Immature natural killer cell (primary cell): ENCODE data around the gene FANCC. TPM values are rescaled to one million over a fixed set of nuclear protein-coding genes. Genes with fewer than 3 reads are reported as not detected.
"Not testable (repeated sequence)": the region's sequence is repeated elsewhere in the genome, so short reads cannot be mapped to it uniquely, and the experiment has no call there.

Source experiments
- DNase-seq, 3 donors: peaks; one replicate each; pipeline ENCODE4 v3.0.0; 2022; ENCODE audit warnings: mixed read lengths in 1 of 3
- H3K27ac Mint-ChIP-seq, 6 donors: one replicate each; pipeline ENCODE4 v1.8.0; 2020; ENCODE audit warnings: mixed read lengths in 6 of 6, mild to moderate bottlenecking in 5 of 6, inconsistent platforms in 4 of 6, moderate library complexity in 3 of 6
- H3K27me3 Mint-ChIP-seq, 3 donors: one replicate each; pipeline ENCODE4 v1.8.0; 2020 to 2021; ENCODE audit warnings: low read depth in 3 of 3, mild to moderate bottlenecking in 3 of 3, mixed read lengths in 3 of 3, moderate library complexity in 3 of 3, inconsistent platforms in 1 of 3
- H3K36me3 Mint-ChIP-seq, 3 donors: one replicate each; pipeline ENCODE4 v1.8.0; 2020; ENCODE audit warnings: mixed read lengths in 3 of 3, inconsistent platforms in 2 of 3, mild to moderate bottlenecking in 2 of 3
- H3K4me1 Mint-ChIP-seq, 2 donors: one replicate each; pipeline ENCODE4 v1.8.0; 2020; ENCODE audit warnings: inconsistent platforms in 2 of 2, mild to moderate bottlenecking in 2 of 2, mixed read lengths in 2 of 2, moderate library complexity in 1 of 2
- H3K4me3 Mint-ChIP-seq, 5 donors: one replicate each; pipeline ENCODE4 v1.8.0; 2020; ENCODE audit warnings: mild to moderate bottlenecking in 5 of 5, mixed read lengths in 5 of 5, inconsistent platforms in 3 of 5, moderate library complexity in 3 of 5
- H3K9me3 Mint-ChIP-seq, 6 donors: one replicate each; pipeline ENCODE4 v1.8.0; 2020; ENCODE audit warnings: mild to moderate bottlenecking in 6 of 6, mixed read lengths in 6 of 6, inconsistent platforms in 4 of 6, moderate library complexity in 3 of 6
- polyA plus RNA-seq, 3 donors: library from polyadenylated mRNA; unstranded; fragments of 300-500 nt; fragmentation: Illumina TruSeq; gene quantifications; one replicate each; pipeline ENCODE4 v1.2.3, GENCODE V29; 2021

The FANCC gene
- polyA plus RNA-seq, 3 donors from 2014 or later = 2.4 to 3.4 (median 3.3) TPM

DNA sequence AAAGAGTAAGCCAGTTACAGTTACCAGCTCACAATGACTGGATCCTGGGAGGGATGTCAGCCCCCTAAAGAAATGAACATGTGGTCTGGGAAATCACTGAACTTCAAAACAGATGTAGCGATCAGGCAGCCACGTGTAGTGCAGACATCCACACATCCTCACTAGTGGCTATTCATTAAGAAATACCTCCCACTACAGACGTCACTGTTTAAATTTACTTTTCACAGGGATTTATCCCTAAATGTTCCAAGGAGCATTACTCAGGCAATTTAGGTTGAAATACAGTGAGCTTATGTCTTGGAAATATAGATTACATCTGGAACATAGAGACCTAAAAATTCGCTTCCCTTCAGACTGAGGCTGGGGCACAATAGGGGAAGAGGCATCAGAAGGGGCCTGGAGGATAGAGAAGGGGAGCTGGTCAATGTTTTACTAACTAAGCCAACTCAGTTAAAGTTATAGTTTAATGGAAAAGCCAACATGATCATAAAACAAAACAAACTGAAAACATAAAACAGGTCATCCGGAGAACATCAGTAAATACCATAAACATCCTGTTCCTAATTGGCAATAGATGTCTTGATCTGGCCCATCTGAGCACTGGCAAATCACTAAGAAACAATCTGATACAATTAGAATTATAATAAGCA, 92.3 kb downstream of the FANCC start:
- Mint-ChIP-seq H3K36me3 (peaks cover 5 to 8% (median 5%) of the 10 kb centered on the region in 3 donors), H3K9me3 (no peaks in the 10 kb centered on the region), H3K27me3 (peaks cover 0 to 3% (median 2%) of the 10 kb centered on the region in 3 donors), H3K4me3 (no peak overlapping the region), H3K27ac (no peak overlapping the region), H3K4me1 (peaks cover 0 to 15% of the 10 kb centered on the region in 2 donors)
- DNase-seq = no peak

- DNase-seq = no peak
- H3K4me1 Mint-ChIP-seq = peaks cover 0 to 14% of the 10 kb centered on the region in 2 donors
- peaks cover 4 to 5% (median 4%) of the 10 kb centered on the region in 3 donors for H3K36me3 Mint-ChIP-seq
- no peaks in the 10 kb centered on the region for H3K9me3 Mint-ChIP-seq
- H3K27ac Mint-ChIP-seq = peak overlapping the region in 1 of 6 donors; percentile 2
- H3K27me3 Mint-ChIP-seq = peaks cover 0 to 5% (median 2%) of the 10 kb centered on the region in 3 donors
- H3K4me3 Mint-ChIP-seq = no peak overlapping the region
Measured at GRCh38 chr9:95224376-95225019, 93.0 kb downstream of the FANCC start.

- not testable (repeated sequence) for H3K9me3 Mint-ChIP-seq, H3K4me3 Mint-ChIP-seq, H3K27ac Mint-ChIP-seq, H3K4me1 Mint-ChIP-seq, H3K36me3 Mint-ChIP-seq, DNase-seq, H3K27me3 Mint-ChIP-seq
Measured at GRCh38 chr9:95220352-95220751, 97.2 kb downstream of the FANCC start.

DNA sequence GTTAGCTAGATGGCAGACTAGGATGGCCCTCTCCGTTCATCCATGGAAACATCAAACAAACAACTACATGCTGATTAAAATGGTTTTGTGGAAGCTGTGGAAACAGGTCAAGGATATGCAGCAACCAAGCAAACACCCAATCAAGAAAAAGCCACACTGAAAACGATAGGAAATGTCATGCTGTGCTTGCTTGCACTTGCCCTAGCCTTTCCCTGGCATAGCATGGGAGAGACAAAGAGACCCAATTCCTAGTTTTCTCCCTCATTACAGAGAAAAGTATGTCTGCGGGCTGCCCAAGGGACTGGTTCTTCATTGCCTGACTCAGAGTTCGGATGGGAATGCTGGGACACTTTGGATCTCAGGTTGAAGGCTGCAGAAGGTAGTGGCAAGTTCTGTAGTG, 98.7 kb downstream of the FANCC start:
- H3K4me1 Mint-ChIP-seq = no peaks in the 10 kb centered on the region
- H3K27me3 Mint-ChIP-seq = peaks cover 0 to 3% (median 0%) of the 10 kb centered on the region in 3 donors
- H3K4me3 Mint-ChIP-seq = no peak overlapping the region
- no peak overlapping the region for H3K27ac Mint-ChIP-seq
- peaks cover 0 to 7% (median 0%) of the 10 kb centered on the region in 3 donors for H3K36me3 Mint-ChIP-seq
- no peak for DNase-seq
- H3K9me3 Mint-ChIP-seq = no peaks in the 10 kb centered on the region

GRCh38 chr9:95217936-95218335, 99.6 kb downstream of the FANCC start:
- Mint-ChIP-seq H3K36me3 (peaks cover 0 to 7% (median 0%) of the 10 kb centered on the region in 3 donors), H3K27ac (no peak overlapping the region)
- DNase-seq = no peak

GRCh38 chr9:95215336-95215898, 102.1 kb downstream of the FANCC start:
- H3K27me3 Mint-ChIP-seq = peaks cover 0 to 3% (median 0%) of the 10 kb centered on the region in 3 donors
- H3K9me3 Mint-ChIP-seq = no peaks in the 10 kb centered on the region
- no peak overlapping the region for H3K4me3 Mint-ChIP-seq
- H3K4me1 Mint-ChIP-seq = no peaks in the 10 kb centered on the region
- no peak for DNase-seq
- peaks cover 0 to 11% (median 0%) of the 10 kb centered on the region in 3 donors for H3K36me3 Mint-ChIP-seq
- no peak overlapping the region for H3K27ac Mint-ChIP-seq

More at GRCh38 chr9:95217936-95218335, 99.6 kb downstream of the FANCC start:
- H3K4me3 Mint-ChIP-seq = no peak overlapping the region
- no peaks in the 10 kb centered on the region for H3K9me3 Mint-ChIP-seq
- peaks cover 0 to 3% (median 0%) of the 10 kb centered on the region in 3 donors for H3K27me3 Mint-ChIP-seq
- H3K4me1 Mint-ChIP-seq = no peaks in the 10 kb centered on the region

DNA sequence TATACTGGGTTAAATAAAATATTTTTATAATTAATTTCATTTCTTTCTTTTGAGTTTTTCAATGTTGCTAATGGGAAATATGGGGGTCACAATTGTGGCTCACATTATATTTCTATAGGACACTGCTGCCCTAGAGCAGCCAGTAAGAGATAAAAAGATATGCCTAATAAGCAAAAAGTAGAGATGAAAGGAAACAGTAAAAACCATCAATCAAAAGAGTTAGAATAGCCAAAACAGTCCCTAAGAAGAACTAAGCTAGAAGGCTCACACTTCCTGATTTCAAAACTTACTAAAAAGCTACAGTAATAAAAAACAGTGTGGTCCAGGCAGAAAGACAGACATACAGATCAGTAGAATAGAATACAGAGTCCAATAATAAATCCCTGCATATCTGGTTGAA, 104.4 kb downstream of the FANCC start:
- DNase-seq = no peak
- Mint-ChIP-seq H3K4me1 (no peaks in the 10 kb centered on the region), H3K9me3 (no peaks in the 10 kb centered on the region), H3K27ac (no peak overlapping the region), H3K36me3 (peaks cover 0 to 9% (median 0%) of the 10 kb centered on the region in 3 donors), H3K27me3 (peaks cover 0 to 2% (median 0%) of the 10 kb centered on the region in 3 donors), H3K4me3 (no peak overlapping the region)

GRCh38 chr9:95211028-95211427, 106.5 kb downstream of the FANCC start:
- Mint-ChIP-seq H3K27me3 (peaks cover 0 to 2% (median 0%) of the 10 kb centered on the region in 3 donors), H3K9me3 (no peaks in the 10 kb centered on the region), H3K27ac (no peak overlapping the region), H3K4me1 (no peaks in the 10 kb centered on the region), H3K4me3 (no peak overlapping the region), H3K36me3 (peaks cover 0 to 9% (median 0%) of the 10 kb centered on the region in 3 donors)
- DNase-seq = no peak

DNA sequence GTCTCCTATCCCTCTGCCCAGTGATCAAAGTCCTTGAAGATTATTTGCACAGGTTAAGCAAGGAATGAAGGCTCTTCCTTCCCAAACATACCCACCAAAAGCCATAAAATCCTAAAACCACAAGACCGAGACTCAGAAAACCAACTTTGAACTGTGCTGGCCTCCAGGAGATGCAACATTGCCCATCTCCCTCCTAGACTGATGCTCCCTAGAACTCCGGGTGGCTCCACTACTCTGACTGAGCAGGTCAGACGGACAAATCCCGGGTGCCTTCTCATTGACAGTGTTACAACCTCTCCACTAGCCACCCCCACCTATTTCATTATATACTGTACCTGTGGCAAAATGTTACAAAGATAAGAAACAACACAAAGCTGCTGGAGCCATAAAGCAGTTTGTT, 110.1 kb downstream of the FANCC start:
- Mint-ChIP-seq H3K4me1 (no peaks in the 10 kb centered on the region), H3K36me3 (peaks cover 0 to 9% (median 0%) of the 10 kb centered on the region in 3 donors), H3K27me3 (peaks cover 0 to 4% (median 2%) of the 10 kb centered on the region in 3 donors), H3K27ac (peak overlapping the region in 1 of 6 donors; percentile 52), H3K9me3 (no peaks in the 10 kb centered on the region), H3K4me3 (no peak overlapping the region)
- no peak for DNase-seq

DNA sequence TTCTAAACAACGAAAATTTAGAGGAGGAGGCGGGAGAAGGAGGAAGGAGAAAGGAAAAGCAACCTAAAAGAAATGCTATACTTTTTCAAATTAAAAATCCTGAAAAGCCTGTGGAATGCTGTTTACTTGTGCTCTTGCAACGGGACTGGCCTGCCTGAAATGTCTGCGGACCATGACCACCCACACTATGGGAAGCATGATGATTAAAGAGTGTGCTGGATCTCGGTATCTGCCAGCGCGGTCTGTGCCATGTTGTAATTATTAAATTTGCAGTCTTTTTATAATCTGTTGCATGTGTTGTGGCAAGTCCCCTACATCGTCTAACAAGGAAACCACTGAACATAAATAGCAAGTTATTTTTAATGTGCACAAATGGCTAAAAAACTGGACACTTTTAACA, 111.4 kb downstream of the FANCC start:
- Mint-ChIP-seq H3K4me3 (no peak overlapping the region), H3K9me3 (no peaks in the 10 kb centered on the region), H3K4me1 (no peaks in the 10 kb centered on the region), H3K27me3 (peaks cover 0 to 4% (median 2%) of the 10 kb centered on the region in 3 donors), H3K27ac (no peak overlapping the region), H3K36me3 (peaks cover 0 to 4% (median 0%) of the 10 kb centered on the region in 3 donors)
- DNase-seq = no peak

DNA sequence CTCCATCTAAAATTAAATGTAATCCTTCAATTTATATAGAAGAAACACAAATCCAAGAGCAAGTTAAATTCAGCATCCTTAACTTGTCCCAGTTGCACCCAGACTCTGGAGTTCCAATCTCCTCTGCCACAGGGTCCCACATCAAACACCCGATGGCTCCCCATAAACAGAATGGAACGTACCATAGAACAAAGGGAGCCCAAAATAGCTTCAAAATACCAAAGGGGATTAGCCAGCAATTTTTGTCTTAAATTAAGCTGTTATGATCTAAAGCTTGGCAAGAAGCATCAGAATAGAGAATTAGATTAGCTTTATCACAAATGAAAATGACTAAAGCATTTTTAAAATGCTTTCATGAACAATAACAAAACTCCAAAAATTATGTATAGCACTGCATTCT, 112.8 kb downstream of the FANCC start:
- Mint-ChIP-seq H3K4me3 (no peak overlapping the region), H3K36me3 (peaks cover 0 to 2% (median 0%) of the 10 kb centered on the region in 3 donors), H3K4me1 (no peaks in the 10 kb centered on the region), H3K27ac (no peak overlapping the region), H3K9me3 (no peaks in the 10 kb centered on the region), H3K27me3 (peaks cover 0 to 2% (median 2%) of the 10 kb centered on the region in 3 donors)
- no peak for DNase-seq

GRCh38 chr9:95204310-95204709, 113.2 kb downstream of the FANCC start:
- H3K36me3 Mint-ChIP-seq = no peaks in the 10 kb centered on the region
- no peak overlapping the region for H3K4me3 Mint-ChIP-seq
- no peak for DNase-seq
- peaks cover 0 to 2% (median 2%) of the 10 kb centered on the region in 3 donors for H3K27me3 Mint-ChIP-seq
- no peaks in the 10 kb centered on the region for H3K4me1 Mint-ChIP-seq
- H3K27ac Mint-ChIP-seq = no peak overlapping the region
- no peaks in the 10 kb centered on the region for H3K9me3 Mint-ChIP-seq

GRCh38 chr9:95203019-95203418, 114.5 kb downstream of the FANCC start:
- DNase-seq, H3K4me3 Mint-ChIP-seq, H3K36me3 Mint-ChIP-seq, H3K9me3 Mint-ChIP-seq, H3K27ac Mint-ChIP-seq, H3K27me3 Mint-ChIP-seq, H3K4me1 Mint-ChIP-seq: not testable (repeated sequence)

DNA sequence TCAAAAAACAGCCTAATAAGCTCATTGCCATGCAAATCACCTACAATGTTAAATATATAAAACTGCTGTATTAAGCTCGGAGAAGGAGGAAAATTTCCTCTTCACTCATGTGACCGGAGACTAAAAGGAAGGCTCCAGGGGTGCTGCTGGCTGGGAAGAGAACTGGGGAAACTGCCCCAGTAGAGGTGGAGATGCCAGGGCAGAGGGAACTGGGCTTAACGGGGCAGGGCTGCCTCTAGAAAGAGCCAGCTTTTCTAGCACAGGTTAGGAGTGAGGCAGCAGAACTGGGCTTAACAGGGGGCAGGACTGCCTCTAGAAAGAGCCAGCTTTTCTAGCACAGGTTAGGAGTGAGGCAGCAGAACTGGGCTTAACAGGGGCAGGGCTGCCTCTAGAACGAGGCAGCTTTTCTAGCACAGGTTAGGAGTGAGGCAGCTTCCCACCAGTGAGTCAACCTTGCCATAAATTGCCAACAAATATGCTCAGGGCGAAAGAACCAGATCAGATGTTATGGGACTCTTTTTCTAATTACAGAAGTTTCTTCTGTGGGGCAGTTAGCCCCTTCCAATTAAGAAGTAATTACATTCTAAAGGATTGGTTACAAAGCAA, 115.3 kb downstream of the FANCC start:
- H3K4me3 Mint-ChIP-seq = no peak overlapping the region
- H3K36me3 Mint-ChIP-seq = no peaks in the 10 kb centered on the region
- H3K27ac Mint-ChIP-seq = no peak overlapping the region
- peaks cover 0 to 4% (median 2%) of the 10 kb centered on the region in 3 donors for H3K27me3 Mint-ChIP-seq
- H3K4me1 Mint-ChIP-seq = no peaks in the 10 kb centered on the region
- no peaks in the 10 kb centered on the region for H3K9me3 Mint-ChIP-seq
- no peak for DNase-seq
